Measurements from ENCODE around the gene ZNF117.
"Not testable (repeated sequence)": the region's sequence is repeated elsewhere in the genome, so short reads cannot be mapped to it uniquely, and the experiment has no call there.

ZNF117 gene

GRCh38 chr7:64947252-64948000, 43.4 kb downstream of the ZNF117 start:
- H3K4me3 ChIP-seq (ENCODE audit: low read depth, low read length): no peak overlapping the region
- no peak for DNase-seq (ENCODE audit: low read depth)
- TF ChIP-seq MYC (IDR thresholded peaks at IDR 0.05; ENCODE audit: low read depth, low read length): no peak
- TF ChIP-seq MAX (IDR thresholded peaks at IDR 0.05; ENCODE audit: low read depth, low read length): no peak
- TF ChIP-seq POLR2A (IDR thresholded peaks at IDR 0.05; ENCODE audit: extremely low read depth, insufficient read length): no peak
- TF ChIP-seq CTCF (IDR thresholded peaks at IDR 0.05; ENCODE audit: low read depth, low read length): no peak

- H3K4me3 ChIP-seq (ENCODE audit: low read depth, low read length): no peak overlapping the region
- DNase-seq (ENCODE audit: low read depth): peak; percentile 61
- no peak for TF ChIP-seq POLR2A (IDR thresholded peaks at IDR 0.05; ENCODE audit: extremely low read depth, insufficient read length)
- peak; percentile 55 for TF ChIP-seq CTCF (IDR thresholded peaks at IDR 0.05; ENCODE audit: low read depth, low read length)
Measured at GRCh38 chr7:64946772-64947171, 44.1 kb downstream of the ZNF117 start.

- H3K4me3 ChIP-seq (ENCODE audit: low read depth, low read length): no peak overlapping the region
- TF ChIP-seq CTCF (IDR thresholded peaks at IDR 0.05; ENCODE audit: low read depth, low read length): no peak
- no peak for TF ChIP-seq POLR2A (IDR thresholded peaks at IDR 0.05; ENCODE audit: extremely low read depth, insufficient read length)
- TF ChIP-seq MYC (IDR thresholded peaks at IDR 0.05; ENCODE audit: low read depth, low read length): no peak
- no peak for TF ChIP-seq MAX (IDR thresholded peaks at IDR 0.05; ENCODE audit: low read depth, low read length)
- DNase-seq (ENCODE audit: low read depth): no peak
Measured at GRCh38 chr7:64945503-64946175, 45.2 kb downstream of the ZNF117 start.

GRCh38 chr7:64944667-64945502, 46.0 kb downstream of the ZNF117 start:
- not testable (repeated sequence) for H3K4me3 ChIP-seq (ENCODE audit: low read depth, low read length)

GRCh38 chr7:64940021-64940420, 50.8 kb downstream of the ZNF117 start:
- not testable (repeated sequence) for H3K4me3 ChIP-seq (ENCODE audit: low read depth, low read length)

More at GRCh38 chr7:64944667-64945502, 46.0 kb downstream of the ZNF117 start:
- DNase-seq (ENCODE audit: low read depth): not testable (repeated sequence)

GRCh38 chr7:64938540-64938939, 52.3 kb downstream of the ZNF117 start:
- H3K4me3 ChIP-seq (ENCODE audit: low read depth, low read length): no peak overlapping the region
- TF ChIP-seq MAX (IDR thresholded peaks at IDR 0.05; ENCODE audit: low read depth, low read length) (no peak), CTCF (IDR thresholded peaks at IDR 0.05; ENCODE audit: low read depth, low read length) (no peak)
- no peak for DNase-seq (ENCODE audit: low read depth)

More at GRCh38 chr7:64940021-64940420, 50.8 kb downstream of the ZNF117 start:
- DNase-seq (ENCODE audit: low read depth): not testable (repeated sequence)
